Measurements from ENCODE around the gene CNTN4. TPM values are rescaled to one million over a fixed set of nuclear protein-coding genes. Genes with fewer than 3 reads are reported as not detected.

CNTN4 gene
- total RNA-seq, 1 experiment from 2014 or later: not detected

GRCh38 chr3:2106438-2106837 lies 7.8 kb downstream of the CNTN4 start:
- Mint-ChIP-seq H3K27ac (no peak overlapping the region), H3K9me3 (peaks cover 89% of the 10 kb centered on the region), H3K36me3 (peaks cover 82% of the 10 kb centered on the region), H3K27me3 (ENCODE audit: low read depth) (peaks cover 5% of the 10 kb centered on the region; the same call in 1 of the 2 replicates), H3K4me1 (no peaks in the 10 kb centered on the region), H3K4me3 (no peak overlapping the region)
- TF ChIP-seq ZNF423 (CRISPR knock-in tag; IDR thresholded peaks at IDR 0.05): no peak
- TF ChIP-seq ZNF219 (CRISPR knock-in tag; IDR thresholded peaks at IDR 0.05; ENCODE audit: borderline replicate concordance): no peak
- TF ChIP-seq, protein P1, sequence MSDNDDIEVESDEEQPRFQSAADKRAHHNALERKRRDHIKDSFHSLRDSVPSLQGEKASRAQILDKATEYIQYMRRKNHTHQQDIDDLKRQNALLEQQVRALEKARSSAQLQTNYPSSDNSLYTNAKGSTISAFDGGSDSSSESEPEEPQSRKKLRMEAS (CRISPR knock-in tag; IDR thresholded peaks at IDR 0.05): no peak
- no peak for TF ChIP-seq GRHL2 (CRISPR knock-in tag; IDR thresholded peaks at IDR 0.05; ENCODE audit: insufficient replicate concordance, severe bottlenecking)
- no peak for TF ChIP-seq PREB (CRISPR knock-in tag; IDR thresholded peaks at IDR 0.05; ENCODE audit: borderline replicate concordance)
- TF ChIP-seq MXD4 (CRISPR knock-in tag; IDR thresholded peaks at IDR 0.05; ENCODE audit: borderline replicate concordance): no peak
- TF ChIP-seq ZNF671 (CRISPR knock-in tag; IDR thresholded peaks at IDR 0.05): no peak
- TF ChIP-seq NFE2L1 (CRISPR knock-in tag; IDR thresholded peaks at IDR 0.05): no peak
- TF ChIP-seq TEAD4 (CRISPR knock-in tag; IDR thresholded peaks at IDR 0.05): no peak
- ATAC-seq: no peak
- no peak for DNase-seq (ENCODE audit: low spot score)
- POLR2A ChIA-PET: no interaction called here
- CTCF ChIA-PET: no interaction called here

DNA sequence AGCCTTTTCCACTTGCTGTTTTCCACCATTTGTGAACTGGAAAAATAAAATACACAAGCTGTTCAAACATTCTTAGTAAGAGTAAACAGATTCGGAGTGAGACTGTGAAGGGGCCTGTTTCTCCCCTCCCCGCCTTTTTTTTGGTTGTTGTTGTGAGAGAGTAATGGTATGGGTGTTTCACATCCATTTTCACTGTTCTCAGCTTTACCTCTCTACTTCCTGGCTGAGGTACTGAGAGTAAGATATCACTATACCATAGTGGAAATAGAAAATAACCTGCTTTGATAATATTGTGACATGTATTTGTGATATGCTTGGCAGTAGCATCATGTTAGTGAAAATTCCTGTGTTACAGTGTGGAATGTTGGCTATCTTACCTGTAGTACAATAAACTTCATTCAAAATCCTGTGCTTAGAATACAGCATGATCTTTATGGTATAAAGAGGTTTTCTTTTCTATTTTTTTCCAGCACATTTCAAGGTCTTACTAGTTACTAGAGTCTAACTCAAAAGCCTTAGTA lies 12.0 kb downstream of the CNTN4 start:
- ATAC-seq (no peak), DNase-seq (ENCODE audit: low spot score) (no peak)
- POLR2A ChIA-PET: no interaction called here
- TF ChIP-seq ZNF396 (CRISPR knock-in tag; IDR thresholded peaks at IDR 0.05; ENCODE audit: borderline replicate concordance) (no peak), TEAD1 (CRISPR knock-in tag; IDR thresholded peaks at IDR 0.05) (no peak), ZNF138 (CRISPR knock-in tag; conservative IDR thresholded peaks at IDR 0.05) (no peak), ZNF317 (CRISPR knock-in tag; IDR thresholded peaks at IDR 0.05; ENCODE audit: borderline replicate concordance, low read depth) (no peak), MLX (CRISPR knock-in tag; IDR thresholded peaks at IDR 0.05) (no peak), TCF7 (CRISPR knock-in tag; IDR thresholded peaks at IDR 0.05; ENCODE audit: low read depth) (no peak), FOXJ3 (CRISPR knock-in tag; IDR thresholded peaks at IDR 0.05; ENCODE audit: borderline replicate concordance) (no peak), ESRRA (CRISPR knock-in tag; IDR thresholded peaks at IDR 0.05; ENCODE audit: borderline replicate concordance) (no peak), ATF1 (CRISPR knock-in tag; IDR thresholded peaks at IDR 0.05) (no peak), OVOL2 (CRISPR knock-in tag; IDR thresholded peaks at IDR 0.05; ENCODE audit: borderline replicate concordance) (no peak)
- TF ChIP-seq, protein P2, sequence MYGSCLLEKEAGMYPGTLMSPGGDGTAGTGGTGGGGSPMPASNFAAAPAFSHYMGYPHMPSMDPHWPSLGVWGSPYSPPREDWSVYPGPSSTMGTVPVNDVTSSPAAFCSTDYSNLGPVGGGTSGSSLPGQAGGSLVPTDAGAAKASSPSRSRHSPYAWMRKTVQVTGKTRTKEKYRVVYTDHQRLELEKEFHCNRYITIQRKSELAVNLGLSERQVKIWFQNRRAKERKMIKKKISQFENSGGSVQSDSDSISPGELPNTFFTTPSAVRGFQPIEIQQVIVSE (CRISPR knock-in tag; IDR thresholded peaks at IDR 0.05; ENCODE audit: borderline replicate concordance): no peak
- TF ChIP-seq, protein P1 (CRISPR knock-in tag; IDR thresholded peaks at IDR 0.05): no peak
- TF ChIP-seq, protein P3, sequence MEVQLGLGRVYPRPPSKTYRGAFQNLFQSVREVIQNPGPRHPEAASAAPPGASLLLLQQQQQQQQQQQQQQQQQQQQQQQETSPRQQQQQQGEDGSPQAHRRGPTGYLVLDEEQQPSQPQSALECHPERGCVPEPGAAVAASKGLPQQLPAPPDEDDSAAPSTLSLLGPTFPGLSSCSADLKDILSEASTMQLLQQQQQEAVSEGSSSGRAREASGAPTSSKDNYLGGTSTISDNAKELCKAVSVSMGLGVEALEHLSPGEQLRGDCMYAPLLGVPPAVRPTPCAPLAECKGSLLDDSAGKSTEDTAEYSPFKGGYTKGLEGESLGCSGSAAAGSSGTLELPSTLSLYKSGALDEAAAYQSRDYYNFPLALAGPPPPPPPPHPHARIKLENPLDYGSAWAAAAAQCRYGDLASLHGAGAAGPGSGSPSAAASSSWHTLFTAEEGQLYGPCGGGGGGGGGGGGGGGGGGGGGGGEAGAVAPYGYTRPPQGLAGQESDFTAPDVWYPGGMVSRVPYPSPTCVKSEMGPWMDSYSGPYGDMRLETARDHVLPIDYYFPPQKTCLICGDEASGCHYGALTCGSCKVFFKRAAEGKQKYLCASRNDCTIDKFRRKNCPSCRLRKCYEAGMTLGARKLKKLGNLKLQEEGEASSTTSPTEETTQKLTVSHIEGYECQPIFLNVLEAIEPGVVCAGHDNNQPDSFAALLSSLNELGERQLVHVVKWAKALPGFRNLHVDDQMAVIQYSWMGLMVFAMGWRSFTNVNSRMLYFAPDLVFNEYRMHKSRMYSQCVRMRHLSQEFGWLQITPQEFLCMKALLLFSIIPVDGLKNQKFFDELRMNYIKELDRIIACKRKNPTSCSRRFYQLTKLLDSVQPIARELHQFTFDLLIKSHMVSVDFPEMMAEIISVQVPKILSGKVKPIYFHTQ (CRISPR knock-in tag; IDR thresholded peaks at IDR 0.05): no peak
- TF ChIP-seq, protein P4, sequence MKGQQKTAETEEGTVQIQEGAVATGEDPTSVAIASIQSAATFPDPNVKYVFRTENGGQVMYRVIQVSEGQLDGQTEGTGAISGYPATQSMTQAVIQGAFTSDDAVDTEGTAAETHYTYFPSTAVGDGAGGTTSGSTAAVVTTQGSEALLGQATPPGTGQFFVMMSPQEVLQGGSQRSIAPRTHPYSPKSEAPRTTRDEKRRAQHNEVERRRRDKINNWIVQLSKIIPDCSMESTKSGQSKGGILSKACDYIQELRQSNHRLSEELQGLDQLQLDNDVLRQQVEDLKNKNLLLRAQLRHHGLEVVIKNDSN (CRISPR knock-in tag; IDR thresholded peaks at IDR 0.05): no peak
- TF ChIP-seq, protein P5, sequence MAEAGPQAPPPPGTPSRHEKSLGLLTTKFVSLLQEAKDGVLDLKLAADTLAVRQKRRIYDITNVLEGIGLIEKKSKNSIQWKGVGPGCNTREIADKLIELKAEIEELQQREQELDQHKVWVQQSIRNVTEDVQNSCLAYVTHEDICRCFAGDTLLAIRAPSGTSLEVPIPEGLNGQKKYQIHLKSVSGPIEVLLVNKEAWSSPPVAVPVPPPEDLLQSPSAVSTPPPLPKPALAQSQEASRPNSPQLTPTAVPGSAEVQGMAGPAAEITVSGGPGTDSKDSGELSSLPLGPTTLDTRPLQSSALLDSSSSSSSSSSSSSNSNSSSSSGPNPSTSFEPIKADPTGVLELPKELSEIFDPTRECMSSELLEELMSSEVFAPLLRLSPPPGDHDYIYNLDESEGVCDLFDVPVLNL (CRISPR knock-in tag; IDR thresholded peaks at IDR 0.05; ENCODE audit: borderline replicate concordance, low read depth): no peak
- no peak overlapping the region for H3K27ac Mint-ChIP-seq
- no peak overlapping the region for H3K4me3 Mint-ChIP-seq
- H3K27me3 Mint-ChIP-seq (ENCODE audit: low read depth): peaks cover 10% of the 10 kb centered on the region
- no peaks in the 10 kb centered on the region for H3K4me1 Mint-ChIP-seq
- H3K36me3 Mint-ChIP-seq: peaks cover 76% of the 10 kb centered on the region
- H3K9me3 Mint-ChIP-seq: peaks cover 88% of the 10 kb centered on the region
- CTCF ChIA-PET: no interaction called here
